Naive B cell (primary cell): Measurements from ENCODE around the gene KCNK7. TPM values are rescaled to one million over a fixed set of nuclear protein-coding genes. Genes with fewer than 3 reads are reported as not detected.

Source experiments
- ATAC-seq, 2 donors: fragments of 150-1000 bp; cut with Tn5 transposase; 2 replicates each; pipeline ENCODE4 v1.10.0; 2021; ENCODE audit warnings: low read depth in 2 of 2, mild to moderate bottlenecking in 2 of 2, moderate library complexity in 2 of 2
- DNase-seq: peaks from one replicate; pipeline ENCODE4 v3.0.0; 2022
- H3K27ac Mint-ChIP-seq, 6 donors: one replicate each; pipeline ENCODE4 v1.8.0; 2020 to 2022; ENCODE audit warnings: mild to moderate bottlenecking in 6 of 6, mixed read lengths in 6 of 6, moderate library complexity in 5 of 6, inconsistent platforms in 2 of 6
- H3K27me3 Mint-ChIP-seq, 3 donors: one replicate each; pipeline ENCODE4 v1.8.0; 2021 to 2022; ENCODE audit warnings: mixed read lengths in 3 of 3, mild to moderate bottlenecking in 1 of 3
- H3K36me3 Mint-ChIP-seq, 2 donors: one replicate each; pipeline ENCODE4 v1.8.0; 2020 to 2022; ENCODE audit warnings: mixed read lengths in 2 of 2, inconsistent platforms in 1 of 2, mild to moderate bottlenecking in 1 of 2
- H3K4me1 Mint-ChIP-seq, 3 donors: one replicate each; pipeline ENCODE4 v1.8.0; 2020 to 2022; ENCODE audit warnings: mixed read lengths in 3 of 3, inconsistent platforms in 1 of 3, mild to moderate bottlenecking in 1 of 3, moderate library complexity in 1 of 3
- H3K4me3 Mint-ChIP-seq, 8 donors: one replicate each; pipeline ENCODE4 v1.8.0; 2020 to 2022; ENCODE audit warnings: mild to moderate bottlenecking in 8 of 8, mixed read lengths in 8 of 8, moderate library complexity in 8 of 8, inconsistent platforms in 2 of 8
- H3K9me3 Mint-ChIP-seq, 7 donors: one replicate each; pipeline ENCODE4 v1.8.0; 2020 to 2022; ENCODE audit warnings: mixed read lengths in 7 of 7, mild to moderate bottlenecking in 5 of 7, inconsistent platforms in 2 of 7, moderate library complexity in 1 of 7
- polyA plus RNA-seq, 6 donors: library from polyadenylated mRNA; unstranded; fragments of 300-500 nt; fragmentation: Illumina TruSeq; gene quantifications; one replicate each; pipeline ENCODE4 v1.2.3, GENCODE V29; 2021; ENCODE audit warnings: low read depth in 6 of 6

The KCNK7 gene
- polyA plus RNA-seq, 6 donors from 2014 or later: not detected

- DNase-seq (no peak), ATAC-seq (no peak)
- Mint-ChIP-seq H3K36me3 (no peaks in the 10 kb centered on the region), H3K27me3 (no peaks in the 10 kb centered on the region), H3K27ac (peak overlapping the region in 1 of 6 donors; percentile 57), H3K9me3 (no peaks in the 10 kb centered on the region), H3K4me3 (no peak overlapping the region), H3K4me1 (peaks cover 8 to 22% (median 18%) of the 10 kb centered on the region in 3 donors)
Measured at GRCh38 chr11:65623177-65623576, 27.6 kb upstream of the KCNK7 start.

GRCh38 chr11:65622011-65622410 is 26.4 kb upstream of the KCNK7 start:
- no peak for ATAC-seq
- Mint-ChIP-seq H3K4me1 (peaks cover 8 to 26% (median 23%) of the 10 kb centered on the region in 3 donors), H3K9me3 (no peaks in the 10 kb centered on the region), H3K27me3 (no peaks in the 10 kb centered on the region), H3K27ac (no peak overlapping the region), H3K4me3 (no peak overlapping the region), H3K36me3 (no peaks in the 10 kb centered on the region)
- no peak for DNase-seq

GRCh38 chr11:65621460-65621859 is 25.9 kb upstream of the KCNK7 start:
- Mint-ChIP-seq H3K9me3 (no peaks in the 10 kb centered on the region), H3K36me3 (peaks cover 0 to 4% of the 10 kb centered on the region in 2 donors), H3K4me1 (peaks cover 13 to 28% (median 27%) of the 10 kb centered on the region in 3 donors), H3K27ac (peak overlapping the region in 1 of 6 donors; percentile 4), H3K4me3 (no peak overlapping the region), H3K27me3 (no peaks in the 10 kb centered on the region)
- ATAC-seq (no peak), DNase-seq (no peak)

- Mint-ChIP-seq H3K9me3 (no peaks in the 10 kb centered on the region), H3K4me3 (no peak overlapping the region), H3K27ac (no peak overlapping the region), H3K27me3 (no peaks in the 10 kb centered on the region), H3K36me3 (peaks cover 0 to 7% of the 10 kb centered on the region in 2 donors), H3K4me1 (peaks cover 11 to 25% (median 23%) of the 10 kb centered on the region in 3 donors)
- DNase-seq (no peak), ATAC-seq (no peak)
Measured at GRCh38 chr11:65620666-65621065, 25.1 kb upstream of the KCNK7 start.

DNA sequence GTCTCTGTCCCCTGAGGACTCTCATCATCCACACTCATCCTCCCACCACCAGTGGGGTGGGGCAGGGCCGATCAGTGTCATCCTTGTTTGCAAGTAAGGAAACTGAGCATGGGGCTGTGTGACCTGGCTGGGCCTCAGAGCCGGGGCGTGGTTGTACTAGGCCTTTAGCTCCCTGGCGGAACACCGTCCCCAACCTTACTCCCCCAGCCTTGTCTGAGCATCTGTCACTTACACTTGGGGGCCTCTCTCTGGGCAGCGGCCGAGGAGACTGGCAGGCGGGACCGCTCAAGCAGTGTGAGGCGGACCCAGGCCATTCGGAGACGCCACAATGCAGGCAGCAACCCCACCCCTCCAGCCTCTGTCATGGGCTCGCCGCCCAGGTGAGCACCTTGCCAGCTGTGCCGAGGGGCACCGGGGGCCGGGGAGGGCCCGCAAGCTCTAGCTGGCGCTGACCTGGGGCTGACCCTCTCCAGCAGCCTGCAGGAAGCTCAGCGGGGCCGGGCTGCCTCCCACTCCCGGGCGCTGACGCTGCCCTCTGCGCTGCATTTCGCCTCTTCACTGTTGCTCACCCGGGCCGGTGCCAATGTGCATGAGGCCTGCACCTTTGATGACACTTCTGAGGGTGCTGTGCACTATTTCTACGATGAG is 23.8 kb upstream of the KCNK7 start:
- no peak for ATAC-seq
- no peak for DNase-seq
- H3K36me3 Mint-ChIP-seq: peaks cover 0 to 7% of the 10 kb centered on the region in 2 donors
- no peaks in the 10 kb centered on the region for H3K27me3 Mint-ChIP-seq
- peak overlapping the region in 2 of 8 donors; percentile 25 to 70 for H3K4me3 Mint-ChIP-seq
- no peaks in the 10 kb centered on the region for H3K9me3 Mint-ChIP-seq
- peaks cover 11 to 26% (median 23%) of the 10 kb centered on the region in 3 donors for H3K4me1 Mint-ChIP-seq
- peak overlapping the region in 1 of 6 donors; percentile 36 for H3K27ac Mint-ChIP-seq

DNA sequence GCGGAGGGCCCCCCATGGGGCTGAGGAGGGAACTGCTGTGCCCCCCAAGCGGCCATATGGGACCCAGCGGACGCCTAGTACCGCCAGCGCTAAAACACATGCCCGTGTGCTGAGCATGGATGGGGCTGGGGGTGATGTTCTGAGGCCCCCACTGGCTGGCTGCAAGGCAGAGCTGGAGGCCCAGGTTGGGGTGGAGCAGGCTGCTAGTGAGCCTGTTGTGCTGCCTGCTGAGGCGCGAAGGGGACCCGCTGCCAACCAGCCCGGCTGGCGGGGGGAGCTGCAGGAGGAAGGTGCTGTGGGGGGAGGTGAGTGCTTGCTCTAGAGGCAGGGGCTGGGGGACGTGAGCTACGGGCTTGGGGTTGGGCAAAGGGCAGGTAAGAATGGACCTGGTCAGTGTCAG is 23.2 kb upstream of the KCNK7 start:
- H3K9me3 Mint-ChIP-seq: no peaks in the 10 kb centered on the region
- peak overlapping the region in 2 of 8 donors; percentile 66 to 92 for H3K4me3 Mint-ChIP-seq
- ATAC-seq: no peak
- peak overlapping the region in 1 of 6 donors; percentile 11 for H3K27ac Mint-ChIP-seq
- H3K27me3 Mint-ChIP-seq: no peaks in the 10 kb centered on the region
- H3K36me3 Mint-ChIP-seq: peaks cover 0 to 7% of the 10 kb centered on the region in 2 donors
- no peak for DNase-seq
- peaks cover 11 to 30% (median 20%) of the 10 kb centered on the region in 3 donors for H3K4me1 Mint-ChIP-seq

- Mint-ChIP-seq H3K4me1 (peaks cover 13 to 30% (median 24%) of the 10 kb centered on the region in 3 donors), H3K27ac (peak overlapping the region in 1 of 6 donors; percentile 59), H3K4me3 (peak overlapping the region in 3 of 8 donors; percentile 62 to 92 (median 92)), H3K9me3 (no peaks in the 10 kb centered on the region), H3K27me3 (no peaks in the 10 kb centered on the region), H3K36me3 (peaks cover 0 to 7% of the 10 kb centered on the region in 2 donors)
- DNase-seq (no peak), ATAC-seq (no peak)
Measured at GRCh38 chr11:65617990-65618751, 22.6 kb upstream of the KCNK7 start.

DNA sequence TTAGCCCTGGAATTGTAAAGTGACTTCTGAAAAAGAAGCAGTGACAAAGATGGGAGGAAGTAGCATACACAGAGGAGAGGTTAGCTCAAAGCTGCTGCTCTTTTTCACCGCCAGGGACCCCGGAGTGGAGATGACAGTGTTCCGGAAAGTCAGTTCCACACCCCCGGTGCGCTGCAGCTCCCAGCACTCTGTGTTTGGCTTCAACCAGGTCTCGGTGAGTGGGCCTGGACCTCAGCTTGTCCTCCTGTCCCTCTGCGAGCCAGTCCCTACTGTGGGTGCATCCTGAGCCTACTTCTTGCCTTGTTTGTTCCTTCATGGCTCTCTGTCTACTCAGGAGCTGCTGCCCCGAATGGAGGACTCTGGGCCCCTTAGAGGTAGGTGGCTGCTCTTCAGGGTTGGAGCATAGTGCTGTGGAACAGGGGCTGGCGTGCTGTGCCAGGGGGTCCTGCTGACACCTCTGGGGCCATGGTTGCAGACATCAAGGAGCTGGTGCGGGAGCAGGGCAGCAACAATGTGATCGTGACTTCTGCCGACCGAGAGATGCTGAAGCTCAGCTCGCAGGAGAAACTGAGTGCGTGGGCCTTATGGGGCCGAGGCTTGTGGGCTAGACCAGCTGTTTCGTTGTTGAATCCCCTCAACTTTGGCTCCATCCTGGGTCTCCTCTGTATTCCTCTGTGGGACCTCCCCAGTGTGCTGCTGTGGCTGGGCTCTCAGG is 21.7 kb upstream of the KCNK7 start:
- ATAC-seq: no peak
- no peaks in the 10 kb centered on the region for H3K27me3 Mint-ChIP-seq
- H3K4me1 Mint-ChIP-seq: peaks cover 19 to 35% (median 32%) of the 10 kb centered on the region in 3 donors
- no peaks in the 10 kb centered on the region for H3K9me3 Mint-ChIP-seq
- DNase-seq: no peak
- peak overlapping the region; percentile 90 to 96 (median 94) for H3K4me3 Mint-ChIP-seq
- peaks cover 0 to 7% of the 10 kb centered on the region in 2 donors for H3K36me3 Mint-ChIP-seq
- peak overlapping the region in 3 of 6 donors; percentile 78 to 97 (median 91) for H3K27ac Mint-ChIP-seq

DNA sequence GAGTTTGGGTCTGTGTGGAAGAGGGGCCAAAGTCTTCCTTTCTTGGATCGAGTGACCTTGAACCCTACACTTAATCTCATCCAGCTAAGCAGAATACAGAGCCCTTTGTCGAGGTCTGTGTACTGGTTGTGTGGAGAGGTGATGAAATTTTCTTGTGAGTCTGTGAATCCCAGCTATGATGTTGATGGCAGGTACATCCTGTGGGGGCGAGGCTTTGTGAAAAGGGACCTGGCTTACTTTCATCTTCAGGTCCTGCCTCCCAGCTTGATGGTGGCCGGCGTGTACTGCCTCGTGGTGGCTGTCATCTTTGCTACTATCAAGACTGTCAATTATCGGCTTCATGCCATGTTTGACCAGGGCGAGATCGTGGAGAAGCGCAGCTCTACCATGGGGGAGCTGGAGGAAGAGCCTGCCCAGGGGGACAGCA is 21.0 kb upstream of the KCNK7 start:
- no peak for ATAC-seq
- peak overlapping the region in 5 of 6 donors; percentile 71 to 97 (median 91) for H3K27ac Mint-ChIP-seq
- H3K4me3 Mint-ChIP-seq: peak overlapping the region; percentile 90 to 96 (median 94)
- peaks cover 0 to 7% of the 10 kb centered on the region in 2 donors for H3K36me3 Mint-ChIP-seq
- H3K9me3 Mint-ChIP-seq: no peaks in the 10 kb centered on the region
- H3K27me3 Mint-ChIP-seq: no peaks in the 10 kb centered on the region
- H3K4me1 Mint-ChIP-seq: peaks cover 25 to 42% (median 36%) of the 10 kb centered on the region in 3 donors
- DNase-seq: no peak

DNA sequence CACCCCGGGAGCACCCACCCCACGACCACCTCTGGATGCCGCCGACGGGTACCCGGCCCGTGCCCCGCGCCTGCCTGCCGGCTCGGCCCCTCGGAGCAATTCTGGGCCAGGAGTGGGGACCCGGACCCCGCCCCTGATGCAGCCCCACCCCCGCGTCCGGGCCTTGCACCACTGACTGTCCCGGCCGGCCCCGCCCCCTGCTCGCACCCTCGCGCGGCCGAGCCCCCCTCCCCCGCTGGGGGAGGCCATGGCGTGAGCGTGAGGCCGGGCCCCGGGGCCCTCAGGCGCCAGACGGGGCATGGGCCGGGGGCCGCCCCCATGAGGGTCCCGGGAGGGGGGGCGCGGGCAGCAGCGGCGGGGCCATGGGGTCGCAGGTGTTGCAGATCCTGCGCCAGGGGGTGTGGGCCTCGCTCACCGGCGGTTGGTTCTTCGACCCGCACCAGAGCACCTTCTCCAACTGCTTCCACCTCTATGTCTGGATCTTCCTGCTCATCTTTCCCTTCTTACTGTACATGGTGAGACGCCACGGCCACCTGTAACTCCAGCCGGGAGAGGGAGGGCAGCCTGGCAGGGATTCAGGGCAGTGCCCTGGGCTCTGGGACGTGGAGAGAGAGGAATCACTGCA is 20.5 kb upstream of the KCNK7 start:
- no peaks in the 10 kb centered on the region for H3K27me3 Mint-ChIP-seq
- peaks cover 0 to 7% of the 10 kb centered on the region in 2 donors for H3K36me3 Mint-ChIP-seq
- H3K4me1 Mint-ChIP-seq: peaks cover 29 to 45% (median 39%) of the 10 kb centered on the region in 3 donors
- H3K4me3 Mint-ChIP-seq: peak overlapping the region; percentile 93 to 100 (median 96)
- no peak for DNase-seq
- ATAC-seq: peak in 1 of 2 donors; percentile 1
- H3K9me3 Mint-ChIP-seq: no peaks in the 10 kb centered on the region
- peak overlapping the region; percentile 71 to 99 (median 96) for H3K27ac Mint-ChIP-seq

- Mint-ChIP-seq H3K9me3 (no peaks in the 10 kb centered on the region), H3K36me3 (peaks cover 0 to 7% of the 10 kb centered on the region in 2 donors), H3K27me3 (no peaks in the 10 kb centered on the region), H3K27ac (peak within 1 kb of the TSS; percentile 77 to 99 (median 98)), H3K4me1 (peaks cover 35 to 50% (median 45%) of the 10 kb centered on the region in 3 donors), H3K4me3 (peak within 1 kb of the TSS; percentile 93 to 100 (median 96))
- peak; percentile 83 to 85 for ATAC-seq
- DNase-seq: peak; percentile 100
Measured at GRCh38 chr11:65615229-65615949, 19.8 kb upstream of the KCNK7 start, which contains the start of gene PCNX3. Gene PCNX3, plus strand, starts transcription at chr11:65615776. Its CDS starts 536 bp downstream, at chr11:65616312.
